DOHH2 (cell line): ENCODE data around the gene CETP.

Experiments
- H3F3A ChIP-seq: fragments of 200-600 bp; sonication (generic), shearing (Covaris generic); 2 replicates; pipeline ENCODE4 v1.6.0; 2016; ENCODE audit warnings: antibody characterized with exemption, mild to moderate bottlenecking; ENCODE audit not compliant: control insufficient read depth, insufficient read depth
- H3K27ac ChIP-seq: fragments of 200-600 bp; sonication (generic); 2 replicates; pipeline ENCODE4 v1.5.1; 2014; ENCODE audit warnings: low read depth, mild to moderate bottlenecking, low read length, moderate library complexity
- H3K27me3 ChIP-seq: fragments of 200-600 bp; sonication (generic); 2 replicates; pipeline ENCODE4 v1.6.1; 2014; ENCODE audit warnings: mild to moderate bottlenecking, low read length, mixed read lengths; ENCODE audit not compliant: control insufficient read depth
- H3K36me3 ChIP-seq: fragments of 200-600 bp; sonication (generic); 2 replicates; pipeline ENCODE4 v1.6.1; 2014; ENCODE audit warnings: mild to moderate bottlenecking, low read length, moderate library complexity, mixed read lengths; ENCODE audit not compliant: control insufficient read depth
- H3K4me1 ChIP-seq: fragments of 200-600 bp; sonication (generic); 2 replicates; pipeline ENCODE4 v1.6.1; 2014; ENCODE audit warnings: mild to moderate bottlenecking, low read length, mixed read lengths; ENCODE audit not compliant: control insufficient read depth
- H3K4me2 ChIP-seq: fragments of 200-600 bp; sonication (generic); 2 replicates; pipeline ENCODE4 v1.6.0; 2014; ENCODE audit warnings: mild to moderate bottlenecking, low read length, moderate library complexity
- H3K4me3 ChIP-seq: fragments of 200-600 bp; sonication (generic); 2 replicates; pipeline ENCODE4 v1.5.1; 2014; ENCODE audit warnings: mild to moderate bottlenecking, low read length, mixed read lengths
- H3K79me2 ChIP-seq: fragments of 200-600 bp; sonication (generic); 2 replicates; pipeline ENCODE4 v1.6.1; 2014; ENCODE audit warnings: mild to moderate bottlenecking, low read length, mixed read lengths; ENCODE audit not compliant: control insufficient read depth
- H3K9me2 ChIP-seq: fragments of 200-600 bp; sonication (generic); replicated peaks from 2 replicates; pipeline ENCODE4 v1.6.1; 2014; ENCODE audit warnings: mild to moderate bottlenecking, low read length, mixed read lengths; ENCODE audit not compliant: control insufficient read depth
- H3K9me3 ChIP-seq: fragments of 200-600 bp; sonication (generic); 2 replicates; pipeline ENCODE4 v1.6.1; 2014; ENCODE audit warnings: antibody characterized with exemption, low read length, mixed read lengths; ENCODE audit not compliant: control insufficient read depth, insufficient read depth
- H4K20me1 ChIP-seq: fragments of 200-600 bp; sonication (generic); 2 replicates; pipeline ENCODE4 v1.6.0; 2014; ENCODE audit warnings: low read depth, mild to moderate bottlenecking, antibody characterized with exemption, low read length, moderate library complexity; ENCODE audit not compliant: control insufficient read depth, insufficient read depth
- CTCF ChIP-seq: fragments of 200-600 bp; sonication (generic); IDR thresholded peaks from one replicate; pipeline ENCODE4 v1.5.1; 2014; ENCODE audit warnings: antibody characterized with exemption, mild to moderate bottlenecking, low read depth, low read length; ENCODE audit not compliant: poor library complexity, severe bottlenecking
- EZH2phosphoT487 ChIP-seq: fragments of 200-600 bp; sonication (generic); IDR thresholded peaks from 2 replicates; pipeline ENCODE4 v1.6.1; 2017; ENCODE audit warnings: borderline replicate concordance, mild to moderate bottlenecking, antibody characterized with exemption, low read length, moderate library complexity, mixed read lengths

The CETP gene

GRCh38 chr16:57012353-57012752 is 50.6 kb downstream of the CETP start:
- Histone ChIP-seq H3K27me3 (no peaks in the 10 kb centered on the region), H3K4me1 (peaks cover 52% of the 10 kb centered on the region), H3K4me2 (no peak overlapping the region), H3K9me2 (no peaks in the 10 kb centered on the region), H3K79me2 (no peaks in the 10 kb centered on the region), H3K27ac (no peak overlapping the region), H3K4me3 (no peak overlapping the region), H3K36me3 (no peaks in the 10 kb centered on the region), H4K20me1 (no peaks in the 10 kb centered on the region), H3F3A (peaks cover 10% of the 10 kb centered on the region; the same call in 1 of the 2 replicates), H3K9me3 (no peaks in the 10 kb centered on the region)
- TF ChIP-seq EZH2phosphoT487 = no peak
- no peak for TF ChIP-seq CTCF

- H3K4me2 ChIP-seq = no peak overlapping the region
- H3K36me3 ChIP-seq = no peaks in the 10 kb centered on the region
- no peaks in the 10 kb centered on the region for H3K9me3 ChIP-seq
- peaks cover 45% of the 10 kb centered on the region for H3K4me1 ChIP-seq
- TF ChIP-seq CTCF (no peak), EZH2phosphoT487 (no peak)
- H3K27me3 ChIP-seq = no peaks in the 10 kb centered on the region
- no peaks in the 10 kb centered on the region for H4K20me1 ChIP-seq
- no peak overlapping the region for H3K27ac ChIP-seq
- H3K9me2 ChIP-seq = no peaks in the 10 kb centered on the region
- no peaks in the 10 kb centered on the region for H3K79me2 ChIP-seq
- H3F3A ChIP-seq = peaks cover 3% of the 10 kb centered on the region; the same call in 1 of the 2 replicates
- no peak overlapping the region for H3K4me3 ChIP-seq
Measured at GRCh38 chr16:57013229-57013628, 51.5 kb downstream of the CETP start.

- Histone ChIP-seq H3K9me3 (no peaks in the 10 kb centered on the region), H3K4me1 (peaks cover 45% of the 10 kb centered on the region), H3K27me3 (no peaks in the 10 kb centered on the region), H4K20me1 (no peaks in the 10 kb centered on the region), H3K4me3 (no peak overlapping the region), H3K36me3 (no peaks in the 10 kb centered on the region), H3K27ac (no peak overlapping the region), H3F3A (no peaks in the 10 kb centered on the region), H3K4me2 (no peak overlapping the region), H3K9me2 (no peaks in the 10 kb centered on the region), H3K79me2 (no peaks in the 10 kb centered on the region)
- no peak for TF ChIP-seq EZH2phosphoT487
- no peak for TF ChIP-seq CTCF
Measured at GRCh38 chr16:57013902-57014301, 52.2 kb downstream of the CETP start.
